ENCODE measurements around the gene TMIGD2. TPM values are rescaled to one million over a fixed set of nuclear protein-coding genes. Genes with fewer than 3 reads are reported as not detected.
A peak's percentile ranks its signal among the peaks of the same experiment; 100 is the strongest.
"Not testable (repeated sequence)": the region's sequence is repeated elsewhere in the genome, so short reads cannot be mapped to it uniquely, and the experiment has no call there.

Gene TMIGD2
- total RNA-seq, 4 donors from 2014 or later: 0.79 TPM; not detected in 3

DNA sequence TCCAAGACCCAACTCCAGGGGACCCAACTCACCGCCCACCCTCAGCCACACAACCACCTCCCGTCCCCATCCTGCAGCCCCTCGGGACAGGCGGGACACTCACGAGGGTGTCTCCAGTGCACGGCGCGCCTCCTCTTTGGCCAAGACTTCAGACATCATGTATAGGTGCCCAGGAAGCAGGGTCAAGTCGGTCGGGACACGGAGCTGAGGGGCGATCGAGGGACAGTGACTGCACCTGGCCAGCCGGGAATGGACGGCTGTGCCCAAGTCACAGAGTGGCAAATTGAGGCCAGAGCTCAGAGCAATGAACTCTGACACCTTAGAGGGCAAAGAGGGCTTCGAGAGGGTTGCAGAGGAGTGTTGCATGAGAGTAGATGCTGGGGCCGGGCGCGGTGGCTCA lies 27.7 kb upstream of the TMIGD2 start:
- ATAC-seq (ENCODE audit: low FRiP score) (no peak), DNase-seq (ENCODE audit: low spot score) (no peak)
- TF ChIP-seq, protein P1, sequence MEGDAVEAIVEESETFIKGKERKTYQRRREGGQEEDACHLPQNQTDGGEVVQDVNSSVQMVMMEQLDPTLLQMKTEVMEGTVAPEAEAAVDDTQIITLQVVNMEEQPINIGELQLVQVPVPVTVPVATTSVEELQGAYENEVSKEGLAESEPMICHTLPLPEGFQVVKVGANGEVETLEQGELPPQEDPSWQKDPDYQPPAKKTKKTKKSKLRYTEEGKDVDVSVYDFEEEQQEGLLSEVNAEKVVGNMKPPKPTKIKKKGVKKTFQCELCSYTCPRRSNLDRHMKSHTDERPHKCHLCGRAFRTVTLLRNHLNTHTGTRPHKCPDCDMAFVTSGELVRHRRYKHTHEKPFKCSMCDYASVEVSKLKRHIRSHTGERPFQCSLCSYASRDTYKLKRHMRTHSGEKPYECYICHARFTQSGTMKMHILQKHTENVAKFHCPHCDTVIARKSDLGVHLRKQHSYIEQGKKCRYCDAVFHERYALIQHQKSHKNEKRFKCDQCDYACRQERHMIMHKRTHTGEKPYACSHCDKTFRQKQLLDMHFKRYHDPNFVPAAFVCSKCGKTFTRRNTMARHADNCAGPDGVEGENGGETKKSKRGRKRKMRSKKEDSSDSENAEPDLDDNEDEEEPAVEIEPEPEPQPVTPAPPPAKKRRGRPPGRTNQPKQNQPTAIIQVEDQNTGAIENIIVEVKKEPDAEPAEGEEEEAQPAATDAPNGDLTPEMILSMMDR (IDR thresholded peaks at IDR 0.05): no peak

DNA sequence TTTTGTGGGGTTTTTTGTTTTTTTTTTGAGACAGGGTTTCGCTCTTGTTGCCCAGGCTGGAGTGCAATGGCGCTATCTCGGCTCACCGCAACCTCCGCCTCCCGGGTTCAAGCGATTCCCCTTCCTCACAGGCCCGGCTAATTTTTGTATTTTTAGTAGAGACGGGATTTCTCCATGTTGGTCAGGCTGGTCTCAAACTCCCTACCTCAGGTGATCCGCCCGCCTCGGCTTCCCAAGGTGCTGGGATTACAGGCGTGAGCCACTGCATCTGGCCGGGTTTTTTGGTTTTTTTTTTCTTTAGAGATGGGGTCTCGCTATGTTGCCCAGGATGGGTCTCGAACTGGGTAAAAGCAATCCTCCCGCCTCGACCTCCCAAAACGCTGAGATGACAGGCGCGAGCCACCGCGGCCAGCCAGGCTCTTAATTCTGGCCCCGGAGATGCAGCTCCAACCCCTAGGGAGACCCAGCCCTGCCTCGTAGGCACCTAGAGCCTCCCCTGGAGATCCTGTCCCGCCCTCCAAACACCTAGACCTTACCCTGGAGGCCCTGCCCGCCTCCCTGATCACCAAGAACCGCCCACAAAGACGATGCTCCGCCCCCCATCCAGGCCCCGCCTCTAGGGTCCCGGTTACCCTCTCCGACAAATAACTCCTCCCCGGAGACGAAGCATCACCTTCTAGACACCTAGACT lies 26.9 kb upstream of the TMIGD2 start:
- ATAC-seq (ENCODE audit: low FRiP score): not testable (repeated sequence)

DNA sequence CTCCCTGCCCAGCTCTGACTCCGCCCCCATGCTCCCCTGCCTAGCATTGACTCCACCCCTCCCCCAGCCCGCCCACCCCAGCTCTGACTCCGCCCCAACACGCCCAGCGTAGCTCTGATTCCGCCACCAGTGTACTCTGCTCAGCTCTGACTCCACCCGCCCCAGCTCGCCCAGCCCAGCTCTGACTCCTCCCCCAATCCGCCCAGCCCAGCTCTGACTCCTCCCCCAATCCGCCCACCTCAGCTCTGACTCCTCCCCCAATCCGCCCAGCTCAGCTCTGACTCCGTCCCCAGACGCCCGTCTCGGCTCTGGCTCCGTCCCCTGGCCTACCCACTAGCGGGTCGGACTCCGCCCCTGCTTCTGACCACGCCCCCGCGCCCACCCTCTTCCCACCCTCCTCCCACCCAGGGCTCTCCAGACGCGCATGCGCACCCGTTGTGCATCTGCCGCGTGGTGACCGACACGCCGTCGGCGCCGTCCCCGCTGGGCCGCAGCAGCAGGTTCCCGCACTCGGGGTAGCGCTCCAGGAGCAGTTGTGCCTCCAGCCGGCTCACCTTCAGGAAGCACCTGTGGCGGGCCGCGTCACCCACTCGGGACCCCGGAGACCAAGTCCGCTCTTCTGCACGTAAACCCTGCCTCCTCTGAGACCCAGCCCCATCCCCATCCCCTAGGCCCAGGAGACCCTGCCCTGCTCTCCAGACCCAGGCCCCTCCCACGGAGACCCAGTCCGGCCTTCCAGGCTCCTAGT lies 26.2 kb upstream of the TMIGD2 start:
- ATAC-seq (ENCODE audit: low FRiP score) (peak; percentile 91), DNase-seq (ENCODE audit: low spot score) (peak; percentile 88)
- TF ChIP-seq, protein P1 (IDR thresholded peaks at IDR 0.05): no peak

More for the DNA sequence above, 26.9 kb upstream of the TMIGD2 start:
- not testable (repeated sequence) for DNase-seq (ENCODE audit: low spot score)

DNA sequence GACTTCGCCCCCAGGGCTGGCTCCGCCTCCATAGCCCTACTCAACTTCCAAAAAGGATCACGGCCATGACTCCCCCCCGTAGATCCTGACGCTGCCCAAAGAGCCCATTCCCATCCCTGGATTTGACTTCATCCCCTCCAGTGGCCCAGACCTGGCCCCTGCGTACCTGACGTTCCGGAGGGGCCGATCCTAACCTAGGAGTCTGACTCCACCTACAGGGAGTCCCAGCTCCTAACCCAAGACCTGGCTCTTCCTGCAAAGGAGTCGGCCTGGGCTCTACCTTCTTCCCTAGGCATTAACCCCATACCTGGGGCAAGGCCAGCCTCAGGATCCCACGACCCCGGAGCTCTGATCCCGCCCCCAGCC lies 25.7 kb upstream of the TMIGD2 start:
- ATAC-seq (ENCODE audit: low FRiP score): no peak
- DNase-seq (ENCODE audit: low spot score): no peak
- TF ChIP-seq, protein P1 (IDR thresholded peaks at IDR 0.05): no peak

DNA sequence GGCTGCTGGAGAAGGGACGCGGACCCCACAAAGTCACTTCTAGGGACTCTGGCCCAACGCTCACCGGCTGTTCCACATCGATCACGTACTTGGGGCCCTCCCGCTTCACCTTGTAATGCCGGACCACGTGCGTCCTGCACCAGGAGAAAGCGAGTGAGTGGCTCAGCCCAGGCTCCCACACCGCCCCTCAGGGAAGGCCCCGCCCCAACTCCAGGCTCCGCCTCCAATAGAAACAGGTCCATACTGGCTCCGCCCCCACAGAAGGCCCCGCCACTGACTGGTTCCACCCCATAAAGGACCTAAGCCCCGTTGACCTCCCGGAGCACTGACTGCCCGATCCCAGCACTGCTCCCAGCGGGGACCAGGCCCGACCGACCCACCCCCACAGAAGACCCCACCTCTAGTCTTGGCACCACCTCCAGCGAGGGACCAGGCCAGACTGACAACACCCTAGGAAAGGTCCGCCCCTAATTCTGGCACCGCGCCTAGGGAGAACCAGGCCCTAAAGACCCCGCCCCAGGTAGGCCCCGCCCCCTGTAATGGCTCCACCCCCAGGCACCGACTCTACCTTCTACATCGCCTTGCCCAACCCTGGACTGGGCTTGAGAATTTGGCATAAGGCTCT lies 25.2 kb upstream of the TMIGD2 start:
- DNase-seq (ENCODE audit: low spot score): peak; percentile 62
- ATAC-seq (ENCODE audit: low FRiP score): peak; percentile 73
- TF ChIP-seq, protein P1 (IDR thresholded peaks at IDR 0.05): no peak

DNA sequence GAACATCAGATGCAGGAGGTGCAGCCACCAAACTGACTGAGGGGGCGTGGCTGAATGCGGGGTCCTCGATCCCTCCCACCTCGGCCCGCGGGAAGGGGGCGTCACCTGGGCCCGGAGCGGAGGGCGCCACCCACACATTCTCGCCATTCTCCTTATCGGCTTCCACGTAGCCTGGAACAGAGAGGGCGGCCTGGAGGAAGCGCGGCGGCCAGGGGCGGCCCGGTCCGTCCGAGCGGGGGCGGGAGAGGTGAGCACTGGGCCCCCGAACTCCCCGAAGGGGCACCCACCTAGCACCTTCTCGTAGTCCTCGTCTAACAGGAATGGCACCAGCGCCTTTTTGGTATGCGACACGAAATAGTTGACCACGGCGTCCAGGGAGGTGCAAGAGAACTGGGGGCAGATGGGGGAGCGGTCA lies 24.7 kb upstream of the TMIGD2 start:
- DNase-seq (ENCODE audit: low spot score) (no peak), ATAC-seq (ENCODE audit: low FRiP score) (no peak)
- TF ChIP-seq, protein P1 (IDR thresholded peaks at IDR 0.05): no peak

DNA sequence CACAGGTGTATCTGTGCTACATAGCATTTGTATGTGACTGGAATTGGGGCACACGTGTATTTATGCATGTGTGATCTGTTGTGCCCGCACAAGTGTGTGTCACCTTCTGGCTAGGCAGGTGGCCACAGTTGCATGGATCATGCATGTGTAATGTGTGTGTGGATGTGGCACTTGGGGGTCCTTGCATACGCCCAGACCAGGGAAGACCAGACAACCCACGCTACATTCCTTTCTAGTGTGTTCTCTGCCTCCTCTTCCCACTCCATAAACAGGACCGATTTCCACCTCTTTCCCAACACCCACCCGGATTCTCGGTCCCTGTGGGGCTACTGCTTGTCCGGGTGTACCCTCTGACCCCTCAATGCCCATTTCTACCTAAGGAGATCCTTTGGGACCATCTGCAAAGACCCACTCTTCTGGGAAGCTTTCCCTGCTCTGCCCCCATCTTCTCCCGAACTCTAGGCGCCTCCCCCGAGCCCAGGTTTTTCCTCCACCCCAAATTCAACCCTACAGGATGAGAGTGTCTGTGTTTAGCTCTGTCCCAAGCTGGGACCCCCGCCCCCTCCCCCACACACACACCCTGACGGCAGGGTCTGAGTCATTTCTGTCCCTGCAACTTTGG lies 24.1 kb upstream of the TMIGD2 start:
- TF ChIP-seq, protein P1 (IDR thresholded peaks at IDR 0.05): no peak
- DNase-seq (ENCODE audit: low spot score) (no peak), ATAC-seq (ENCODE audit: low FRiP score) (no peak)
